HUES6 (cell line): ENCODE data around the gene ZBTB32.

Source experiments
- H3K27ac ChIP-seq: 2 replicates; pipeline ENCODE4 v1.7.0; 2013; ENCODE audit warnings: low read depth, mild to moderate bottlenecking, low read length, inconsistent platforms
- H3K27me3 ChIP-seq: 2 replicates; pipeline ENCODE4 v1.6.1; 2013; ENCODE audit warnings: low read length; ENCODE audit not compliant: control insufficient read depth, insufficient read depth
- H3K36me3 ChIP-seq: 2 replicates; pipeline ENCODE4 v1.6.1; 2013; ENCODE audit warnings: low read length; ENCODE audit not compliant: control insufficient read depth, insufficient read depth
- H3K4me1 ChIP-seq: 2 replicates; pipeline ENCODE4 v1.6.1; 2013; ENCODE audit warnings: low read length; ENCODE audit not compliant: control insufficient read depth, insufficient read depth
- H3K4me3 ChIP-seq: 2 replicates; pipeline ENCODE4 v1.5.1; 2013; ENCODE audit warnings: low read depth, low read length
- H3K9ac ChIP-seq: one replicate; pipeline ENCODE4 v1.6.1; 2013; ENCODE audit warnings: mild to moderate bottlenecking, low read length
- H3K9me3 ChIP-seq: 2 replicates; pipeline ENCODE4 v1.6.1; 2013; ENCODE audit warnings: low read depth, low read length; ENCODE audit not compliant: control insufficient read depth, insufficient read depth

The ZBTB32 gene

DNA sequence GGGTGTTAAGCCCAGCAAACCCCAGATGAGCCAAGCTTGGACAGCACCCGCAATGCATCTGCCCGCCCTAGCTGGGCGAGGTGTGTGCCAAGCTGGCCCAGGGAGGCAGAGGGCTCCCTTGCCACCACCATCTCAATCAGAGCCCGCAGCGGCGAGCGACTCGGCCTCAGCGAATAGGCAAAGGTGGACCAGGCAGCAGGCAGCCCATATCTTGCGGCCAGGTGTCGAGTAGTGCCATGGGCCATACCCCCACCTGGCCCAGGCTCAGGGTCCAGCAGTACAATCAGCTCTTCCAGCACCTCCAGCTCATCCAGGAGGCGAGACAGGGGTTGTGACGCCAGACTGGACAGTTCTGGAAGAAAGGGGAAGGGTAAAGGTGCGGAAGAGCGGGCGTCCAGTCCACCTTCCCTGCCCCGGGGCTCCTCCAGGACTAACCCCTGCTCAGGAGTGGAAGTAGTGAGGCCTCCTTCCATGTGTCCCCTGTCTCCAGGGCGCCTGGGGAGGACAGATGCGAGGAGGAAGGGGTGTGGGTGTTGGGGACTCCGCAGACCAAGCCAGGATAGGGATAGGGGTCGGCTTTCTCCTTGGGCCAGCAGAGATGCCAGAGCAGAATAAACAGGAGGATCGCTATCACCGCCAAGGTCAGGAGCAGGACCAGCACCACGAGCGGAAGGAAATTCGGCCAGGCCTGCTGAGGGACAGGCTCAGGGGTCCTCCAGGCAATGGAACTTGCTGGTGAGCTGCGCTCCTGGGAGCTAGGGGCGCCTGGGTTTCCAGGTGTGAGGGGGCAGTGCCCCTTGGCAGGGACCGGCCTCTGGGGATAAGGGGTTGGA is 35.1 kb downstream of the ZBTB32 start:
- Histone ChIP-seq H3K27ac (no peak overlapping the region), H3K4me3 (peak overlapping the region; percentile 81), H3K9ac (peak overlapping the region; percentile 57), H3K36me3 (peaks cover 41% of the 10 kb centered on the region), H3K27me3 (no peaks in the 10 kb centered on the region), H3K9me3 (no peaks in the 10 kb centered on the region), H3K4me1 (peaks cover 5% of the 10 kb centered on the region)

- no peaks in the 10 kb centered on the region for H3K27me3 ChIP-seq
- H3K4me1 ChIP-seq: peaks cover 6% of the 10 kb centered on the region
- H3K27ac ChIP-seq: no peak overlapping the region
- H3K9ac ChIP-seq: peak overlapping the region; percentile 57
- peaks cover 35% of the 10 kb centered on the region for H3K36me3 ChIP-seq
- peak overlapping the region; percentile 81 for H3K4me3 ChIP-seq
- H3K9me3 ChIP-seq: no peaks in the 10 kb centered on the region
Observed at GRCh38 chr19:35740108-35740422, 35.7 kb downstream of the ZBTB32 start.

- H3K9me3 ChIP-seq: no peaks in the 10 kb centered on the region
- H3K27ac ChIP-seq: no peak overlapping the region; the same call in 1 of the 2 replicates
- no peaks in the 10 kb centered on the region for H3K27me3 ChIP-seq
- peak overlapping the region; percentile 61 for H3K9ac ChIP-seq
- H3K4me1 ChIP-seq: peaks cover 6% of the 10 kb centered on the region
- H3K4me3 ChIP-seq: peak overlapping the region; percentile 81
- peaks cover 29% of the 10 kb centered on the region for H3K36me3 ChIP-seq
Observed at GRCh38 chr19:35740423-35741202, 36.3 kb downstream of the ZBTB32 start.

GRCh38 chr19:35741203-35741515 is 36.8 kb downstream of the ZBTB32 start:
- Histone ChIP-seq H3K9me3 (no peaks in the 10 kb centered on the region), H3K4me1 (peaks cover 7% of the 10 kb centered on the region), H3K4me3 (peak overlapping the region; percentile 81), H3K9ac (peak overlapping the region; percentile 61), H3K36me3 (peaks cover 27% of the 10 kb centered on the region), H3K27me3 (no peaks in the 10 kb centered on the region), H3K27ac (no peak overlapping the region; the same call in 1 of the 2 replicates)

DNA sequence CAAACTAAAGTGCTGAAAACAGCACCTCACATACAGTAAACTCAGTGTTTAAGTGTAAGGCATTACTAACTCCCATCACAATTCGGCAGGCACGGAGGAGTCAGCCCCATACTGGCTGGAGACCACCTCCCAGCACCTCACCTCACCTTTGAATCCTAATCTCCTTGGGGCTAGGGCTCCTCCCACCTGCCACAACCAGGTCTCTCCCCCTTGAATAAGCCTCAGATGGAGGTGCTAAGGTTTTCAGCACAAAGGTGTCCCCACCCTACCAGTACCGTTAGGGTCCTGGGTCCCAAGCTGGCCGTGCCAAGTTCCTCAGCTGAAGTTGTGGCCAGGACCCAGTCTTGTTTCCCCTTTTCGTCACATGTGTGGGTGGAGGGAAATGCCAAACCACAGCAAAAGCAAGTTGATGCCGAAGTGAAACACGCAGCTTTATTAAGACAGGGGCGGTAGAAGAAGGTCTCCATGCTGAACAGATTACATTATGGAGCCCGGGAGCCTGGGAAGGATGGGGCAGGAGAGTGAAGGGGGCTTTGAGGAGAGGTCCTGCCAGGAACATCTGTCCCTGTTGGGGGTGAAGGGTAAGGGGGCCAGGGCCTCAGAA is 37.9 kb downstream of the ZBTB32 start, which contains the start of gene IGFLR1:
TSS of gene IGFLR1 (minus strand) at position 332 of the 604 bp plus-strand sequence. CDS start 1,272 bp downstream, outside the sequence.
- peak within 1 kb of the TSS; percentile 81 for H3K4me3 ChIP-seq
- no peak within 1 kb of the TSS for H3K9ac ChIP-seq
- H3K9me3 ChIP-seq: no peaks in the 10 kb centered on the region
- peaks cover 18% of the 10 kb centered on the region for H3K36me3 ChIP-seq
- H3K27me3 ChIP-seq: no peaks in the 10 kb centered on the region
- H3K27ac ChIP-seq: no peak within 1 kb of the TSS
- peaks cover 11% of the 10 kb centered on the region for H3K4me1 ChIP-seq

DNA sequence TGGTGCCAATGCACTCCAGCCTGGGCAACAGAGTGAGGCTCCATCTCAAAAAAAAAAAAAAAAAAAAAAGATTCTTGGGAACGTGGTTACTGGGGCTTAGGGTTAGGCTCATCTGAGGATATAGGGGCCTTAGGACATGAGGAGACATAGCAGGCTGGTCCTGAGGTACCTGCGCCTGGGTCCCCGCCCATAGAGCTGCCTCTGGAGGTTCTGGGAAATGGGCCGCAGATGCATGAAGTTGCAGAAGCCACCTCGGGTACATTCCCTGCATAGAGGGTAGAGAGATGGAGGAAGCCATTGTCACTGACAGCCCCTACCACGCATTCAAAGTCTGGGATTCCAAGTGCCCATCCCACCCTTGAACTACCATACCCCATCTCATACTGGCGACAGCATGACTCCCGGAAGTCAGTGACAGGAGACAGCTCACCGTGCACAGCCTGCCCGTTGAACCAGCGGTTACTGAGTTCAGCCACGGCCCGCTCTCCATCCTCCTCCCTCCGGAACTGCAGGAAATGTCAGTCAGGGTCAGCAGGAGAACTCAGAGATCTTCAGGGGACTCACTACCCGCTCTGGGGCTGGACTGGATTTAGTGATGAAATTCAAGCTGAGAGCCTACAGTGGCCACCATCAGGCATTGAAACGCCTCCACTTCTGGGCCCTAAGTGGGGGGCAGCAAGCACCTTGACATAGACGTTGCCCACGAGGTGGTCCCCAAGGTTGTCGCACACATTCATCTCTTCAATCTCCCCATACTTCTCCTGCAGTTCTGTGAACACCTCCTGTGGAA is 39.5 kb downstream of the ZBTB32 start:
- Histone ChIP-seq H3K27ac (no peak overlapping the region), H3K9me3 (no peaks in the 10 kb centered on the region), H3K4me1 (peaks cover 11% of the 10 kb centered on the region), H3K4me3 (peak overlapping the region; percentile 93), H3K27me3 (no peaks in the 10 kb centered on the region), H3K36me3 (0 out of 2 replicates have a peak, but pooled peaks cover 3% of the 10 kb centered on the region), H3K9ac (peak overlapping the region; percentile 4)

GRCh38 chr19:35744430-35745327 is 40.3 kb downstream of the ZBTB32 start:
- Histone ChIP-seq H3K9me3 (no peaks in the 10 kb centered on the region), H3K27me3 (no peaks in the 10 kb centered on the region), H3K9ac (peak overlapping the region; percentile 73), H3K36me3 (no peaks in the 10 kb centered on the region), H3K4me1 (peaks cover 14% of the 10 kb centered on the region), H3K27ac (peak overlapping the region; percentile 97), H3K4me3 (peak overlapping the region; percentile 93)

DNA sequence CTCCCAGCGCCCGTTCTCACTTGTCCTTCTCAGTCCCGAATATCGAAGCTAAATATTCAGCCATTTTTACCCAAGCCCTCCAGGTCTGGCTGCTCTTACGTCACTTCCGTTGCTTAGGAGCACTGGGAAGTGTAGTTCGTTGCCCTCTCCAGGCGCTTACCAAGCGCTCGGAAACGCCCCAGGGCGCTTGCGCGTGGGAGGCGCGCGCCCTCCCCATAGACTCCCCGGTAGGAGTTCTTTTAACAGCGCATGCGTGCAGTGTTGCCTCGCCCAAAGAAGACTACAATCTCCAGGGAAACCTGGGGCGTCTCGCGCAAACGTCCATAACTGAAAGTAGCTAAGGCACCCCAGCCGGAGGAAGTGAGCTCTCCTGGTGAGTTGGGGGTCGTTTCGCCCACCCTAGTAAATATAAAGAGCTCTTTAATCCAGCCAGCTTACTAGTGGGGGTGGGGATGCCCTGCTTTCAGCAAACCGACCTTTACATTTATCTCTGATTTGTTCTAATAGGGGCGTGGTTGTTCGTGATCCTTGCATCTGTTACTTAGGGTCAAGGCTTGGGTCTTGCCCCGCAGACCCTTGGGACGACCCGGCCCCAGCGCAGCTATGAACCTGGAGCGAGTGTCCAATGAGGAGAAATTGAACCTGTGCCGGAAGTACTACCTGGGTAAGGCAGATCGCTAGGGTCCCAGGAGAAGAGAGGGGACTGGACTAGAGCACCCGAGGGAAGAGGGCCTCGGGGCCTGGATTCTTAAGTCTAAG is 41.1 kb downstream of the ZBTB32 start, which contains the start of the genes PSENEN and U2AF1L4:
TSS of gene PSENEN (plus strand) at position 324 of the 759 bp plus-strand sequence. CDS start at position 604, 280 bp downstream.
TSS of gene U2AF1L4 (minus strand) at position 91 of the 759 bp plus-strand sequence. CDS start at position 64, 27 bp downstream.
- H3K4me1 ChIP-seq: peaks cover 14% of the 10 kb centered on the region

GRCh38 chr19:35746087-35746462 is 41.7 kb downstream of the ZBTB32 start:
- H3K4me1 ChIP-seq: peaks cover 14% of the 10 kb centered on the region
- H3K4me3 ChIP-seq: peak overlapping the region; percentile 93
- H3K9me3 ChIP-seq: no peaks in the 10 kb centered on the region
- H3K27ac ChIP-seq: 0 out of 2 replicates have a peak overlapping the region, but pooled peaks have one; percentile 2
- no peaks in the 10 kb centered on the region for H3K27me3 ChIP-seq
- no peaks in the 10 kb centered on the region for H3K36me3 ChIP-seq
- H3K9ac ChIP-seq: peak overlapping the region; percentile 76

More for the DNA sequence above, 41.1 kb downstream of the ZBTB32 start, which contains the start of the genes PSENEN and U2AF1L4:
- peak within 1 kb of the TSS; percentile 76 for H3K9ac ChIP-seq
- no peaks in the 10 kb centered on the region for H3K27me3 ChIP-seq
- H3K36me3 ChIP-seq: no peaks in the 10 kb centered on the region
- peak within 1 kb of the TSS; percentile 97 for H3K27ac ChIP-seq
- H3K4me3 ChIP-seq: peak within 1 kb of the TSS; percentile 93
- no peaks in the 10 kb centered on the region for H3K9me3 ChIP-seq
